Sigmoid colon (tissue), 4 donors: ENCODE data around the gene YTHDF1.

Experiments
- EP300 ChIP-seq, 4 donors: sonication (generic); formaldehyde crosslinking; IDR thresholded peaks; one replicate each; pipeline ENCODE4 v1.6.1; 2017; ENCODE audit warnings: antibody characterized with exemption in 4 of 4
- POLR2A ChIP-seq, 2 donors: fragments of 450-650 bp; IDR thresholded peaks; one replicate each; pipeline ENCODE4 v1.6.1; 2016; ENCODE audit warnings: antibody characterized with exemption in 2 of 2, mild to moderate bottlenecking in 2 of 2, moderate library complexity in 2 of 2
- POLR2AphosphoS5 ChIP-seq, 4 donors: sonication (generic); formaldehyde crosslinking; IDR thresholded peaks; one replicate each; pipeline ENCODE4 v1.6.1; 2017; ENCODE audit warnings: antibody characterized with exemption in 4 of 4
- TF ChIP-seq, protein P1 (sequence below), 4 experiments: fragments of 450-650 bp in 3 of 4; fragments of 200-600 bp in 1 of 4; IDR thresholded peaks; one replicate each; pipeline ENCODE4 v1.5.1; 2016 to 2019; ENCODE audit warnings: antibody characterized with exemption in 4 of 4, mild to moderate bottlenecking in 3 of 4, moderate library complexity in 2 of 4

DNA sequence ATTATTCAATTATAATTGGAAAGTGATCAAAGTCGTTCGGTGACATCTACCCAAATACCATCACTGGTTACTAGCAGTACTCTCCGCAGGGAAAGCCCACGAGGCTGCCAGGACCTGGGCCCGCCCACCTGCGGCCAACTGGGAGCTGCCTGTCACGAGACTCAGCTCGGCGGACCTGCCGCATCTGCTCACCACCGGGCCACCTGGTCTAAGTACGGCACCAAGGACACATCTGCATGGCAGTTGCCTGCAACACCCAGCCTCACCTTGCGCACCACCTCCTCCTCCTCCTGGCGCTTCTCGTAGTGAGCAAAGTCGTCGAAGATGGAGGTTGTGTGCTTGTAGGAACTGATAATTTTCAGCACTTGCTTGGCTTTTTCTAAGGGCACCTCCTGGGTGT lies 13.9 kb downstream of the YTHDF1 start:
- TF ChIP-seq POLR2A (IDR thresholded peaks at IDR 0.05) (no peak), POLR2AphosphoS5 (IDR thresholded peaks at IDR 0.05) (no peak), EP300 (IDR thresholded peaks at IDR 0.05) (no peak)
- TF ChIP-seq, protein P1, sequence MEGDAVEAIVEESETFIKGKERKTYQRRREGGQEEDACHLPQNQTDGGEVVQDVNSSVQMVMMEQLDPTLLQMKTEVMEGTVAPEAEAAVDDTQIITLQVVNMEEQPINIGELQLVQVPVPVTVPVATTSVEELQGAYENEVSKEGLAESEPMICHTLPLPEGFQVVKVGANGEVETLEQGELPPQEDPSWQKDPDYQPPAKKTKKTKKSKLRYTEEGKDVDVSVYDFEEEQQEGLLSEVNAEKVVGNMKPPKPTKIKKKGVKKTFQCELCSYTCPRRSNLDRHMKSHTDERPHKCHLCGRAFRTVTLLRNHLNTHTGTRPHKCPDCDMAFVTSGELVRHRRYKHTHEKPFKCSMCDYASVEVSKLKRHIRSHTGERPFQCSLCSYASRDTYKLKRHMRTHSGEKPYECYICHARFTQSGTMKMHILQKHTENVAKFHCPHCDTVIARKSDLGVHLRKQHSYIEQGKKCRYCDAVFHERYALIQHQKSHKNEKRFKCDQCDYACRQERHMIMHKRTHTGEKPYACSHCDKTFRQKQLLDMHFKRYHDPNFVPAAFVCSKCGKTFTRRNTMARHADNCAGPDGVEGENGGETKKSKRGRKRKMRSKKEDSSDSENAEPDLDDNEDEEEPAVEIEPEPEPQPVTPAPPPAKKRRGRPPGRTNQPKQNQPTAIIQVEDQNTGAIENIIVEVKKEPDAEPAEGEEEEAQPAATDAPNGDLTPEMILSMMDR (IDR thresholded peaks at IDR 0.05) = no peak
